SK-N-SH (cell line): ENCODE results near the gene ZFAND2A. TPM values are rescaled to one million over a fixed set of nuclear protein-coding genes. Genes with fewer than 3 reads are reported as not detected.

ENCODE experiments used
- CTCF ChIA-PET: fragments of 300-600, 350-600 bp; formaldehyde crosslinking; extraction: SDS; loops from one replicate; lab custom pipeline; 2021; lab: Yijun Ruan, JAX
- POLR2A ChIA-PET: fragments of 350-600 bp; sonication (Branson Sonifier 250); formaldehyde crosslinking; extraction: SDS; loops from one replicate; lab custom pipeline; 2020; ENCODE audit warnings: antibody characterized with exemption, inconsistent platforms; lab: Yijun Ruan, JAX
- DNase-seq: peaks from one replicate; pipeline ENCODE4 v3.0.0; 2012
- H2AFZ ChIP-seq: fragments of 200-600 bp; sonication (generic); 2 replicates; pipeline ENCODE4 v1.8.1; 2016; ENCODE audit warnings: antibody characterized with exemption, mild to moderate bottlenecking, low read depth
- H3F3A ChIP-seq: fragments of 200-600 bp; sonication (generic); replicated peaks from 2 replicates; pipeline ENCODE3; 2016; ENCODE audit warnings: antibody characterized with exemption, mild to moderate bottlenecking; ENCODE audit not compliant: insufficient read depth
- H3K27ac ChIP-seq, 2 experiments: fragments of 200-500 bp in 1 of 2; fragments of 200-600 bp in 1 of 2; sonication (Bioruptor generic) in 1 of 2; sonication (generic), shearing (Covaris generic) in 1 of 2; 2 replicates each; pipeline versions ENCODE4 v1.5.1 to v1.6.1; 2014 to 2016; ENCODE audit warnings: low read depth in 2 of 2, inconsistent platforms in 1 of 2, low read length in 1 of 2, mild to moderate bottlenecking in 1 of 2, mixed read lengths in 1 of 2
- H3K27me3 ChIP-seq: fragments of 200-600 bp; sonication (generic), shearing (Covaris generic); 2 replicates; pipeline ENCODE4 v1.6.1; 2016; ENCODE audit warnings: mixed run types; ENCODE audit not compliant: insufficient read depth
- H3K36me3 ChIP-seq, 2 experiments: fragments of 200-500 bp in 1 of 2; fragments of 200-600 bp in 1 of 2; sonication (Bioruptor generic) in 1 of 2; sonication (generic) in 1 of 2; replicated peaks in 1 of 2; 2 replicates each; pipeline versions ENCODE3 to v1.5.1; 2014 to 2016; ENCODE audit warnings: low read length in 1 of 2, mild to moderate bottlenecking in 1 of 2; ENCODE audit not compliant: insufficient read depth in 2 of 2, control insufficient read depth in 1 of 2
- H3K4me1 ChIP-seq, 2 experiments: fragments of 200-500 bp in 1 of 2; fragments of 200-600 bp in 1 of 2; sonication (Bioruptor generic) in 1 of 2; sonication (generic), shearing (Covaris generic) in 1 of 2; 2 replicates each; pipeline versions ENCODE4 v1.5.1 to v1.6.1; 2014 to 2016; ENCODE audit warnings: low read depth in 1 of 2, low read length in 1 of 2, mixed run types in 1 of 2; ENCODE audit not compliant: insufficient read depth in 2 of 2, control insufficient read depth in 1 of 2
- H3K4me2 ChIP-seq: fragments of 200-600 bp; sonication (generic), shearing (Covaris generic); 2 replicates; pipeline ENCODE4 v1.6.1; 2017; ENCODE audit warnings: mixed run types
- H3K4me3 ChIP-seq, 2 experiments: fragments of 200-500 bp in 1 of 2; fragments of 200-600 bp in 1 of 2; sonication (Bioruptor generic) in 1 of 2; sonication (generic), shearing (Covaris generic) in 1 of 2; 2 replicates each; pipeline versions ENCODE4 v1.5.1 to v1.8.1; 2014 to 2016; ENCODE audit warnings: low read depth in 2 of 2, inconsistent platforms in 1 of 2, low read length in 1 of 2, mild to moderate bottlenecking in 1 of 2, mixed read lengths in 1 of 2, moderate library complexity in 1 of 2
- H3K79me2 ChIP-seq: fragments of 200-600 bp; sonication (generic); 2 replicates; pipeline ENCODE4 v1.8.1; 2017; ENCODE audit warnings: mild to moderate bottlenecking; ENCODE audit not compliant: insufficient read depth
- H3K9ac ChIP-seq: fragments of 200-600 bp; sonication (generic); 2 replicates; pipeline ENCODE4 v1.6.1; 2017; ENCODE audit warnings: mixed run types
- H3K9me2 ChIP-seq: fragments of 200-600 bp; sonication (generic); 2 replicates; pipeline ENCODE4 v1.6.1; 2017; ENCODE audit warnings: mixed run types
- H3K9me3 ChIP-seq: fragments of 200-600 bp; sonication (generic); 2 replicates; pipeline ENCODE4 v1.6.1; 2017; ENCODE audit warnings: mixed run types, mild to moderate bottlenecking, moderate library complexity
- H4K20me1 ChIP-seq: fragments of 200-600 bp; sonication (generic); 2 replicates; pipeline ENCODE4 v1.6.1; 2017; ENCODE audit warnings: mild to moderate bottlenecking, mixed run types; ENCODE audit not compliant: insufficient read depth
- CHD2 ChIP-seq: fragments of 150-350 bp; IDR thresholded peaks from 2 replicates; pipeline ENCODE4 v1.6.1; 2018; ENCODE audit warnings: low read length; ENCODE audit not compliant: partially characterized antibody
- ELF1 ChIP-seq: IDR thresholded peaks from 2 replicates; pipeline ENCODE4 v1.4.0; 2012
- EP300 ChIP-seq, 2 experiments: IDR thresholded peaks; 2 replicates each; pipeline versions ENCODE4 v1.4.0 to v1.6.1; 2012; ENCODE audit warnings: borderline replicate concordance in 1 of 2, low read depth in 1 of 2, low read length in 1 of 2
- EZH2phosphoT487 ChIP-seq: fragments of 200-600 bp; sonication (generic); IDR thresholded peaks from 2 replicates; pipeline ENCODE4 v1.6.1; 2017; ENCODE audit warnings: low read depth, mixed run types, mild to moderate bottlenecking, antibody characterized with exemption, moderate library complexity, borderline replicate concordance
- FOSL2 ChIP-seq: IDR thresholded peaks from 2 replicates; pipeline ENCODE4 v1.4.0; 2012; ENCODE audit warnings: low read depth, mild to moderate bottlenecking, moderate library complexity, borderline replicate concordance
- FOXJ3 ChIP-seq: sonication (generic); formaldehyde crosslinking; IDR thresholded peaks from 2 replicates; pipeline ENCODE4 v1.5.1; 2020; ENCODE audit warnings: mild to moderate bottlenecking, missing genetic modification reagents
- GABPA ChIP-seq: IDR thresholded peaks from 2 replicates; pipeline ENCODE4 v1.4.0; 2012; ENCODE audit warnings: low read depth, mild to moderate bottlenecking
- JUND ChIP-seq: IDR thresholded peaks from 2 replicates; pipeline ENCODE4 v1.4.0; 2012
- MAX ChIP-seq: IDR thresholded peaks from 2 replicates; pipeline ENCODE4 v1.4.0; 2012; ENCODE audit warnings: low read depth
- MEF2A ChIP-seq: IDR thresholded peaks from 2 replicates; pipeline ENCODE4 v1.4.0; 2012; ENCODE audit warnings: low read depth, borderline replicate concordance
- RAD21 ChIP-seq: IDR thresholded peaks from 2 replicates; pipeline ENCODE4 v1.6.1; 2012; ENCODE audit warnings: mild to moderate bottlenecking, low read length
- SMC3 ChIP-seq: IDR thresholded peaks from 2 replicates; pipeline ENCODE4 v1.6.1; 2012; ENCODE audit warnings: low read depth, low read length, improper control_type of control experiment
- USF1 ChIP-seq: IDR thresholded peaks from 2 replicates; pipeline ENCODE4 v1.4.0; 2012; ENCODE audit warnings: low read depth, borderline replicate concordance
- WGBS: methylation state at CpG from one replicate; pipeline ENCODE4 v1.1.6; 2017; ENCODE audit warnings: low lambda C conversion rate; 5-methylcytosine and 5-hydroxymethylcytosine counted together
- polyA plus RNA-seq, 3 experiments: library from polyadenylated mRNA; depleted of rRNA; stranded (reverse); fragments of >200 nt; gene quantifications; 2 replicates each; pipeline ENCODE4 v1.2.3, GENCODE V29; 2012
- TF ChIP-seq, protein P1 (sequence below): IDR thresholded peaks from 2 replicates; pipeline ENCODE4; 2012
- TF ChIP-seq, protein P2 (sequence below): fragments of 150-350 bp; IDR thresholded peaks from 2 replicates; pipeline ENCODE4 v1.6.1; 2016; ENCODE audit warnings: mild to moderate bottlenecking, low read depth, low read length

ZFAND2A gene
- polyA plus RNA-seq, 1 of the 3 experiments (the other 2 are of a cell fraction): 38.9 TPM

DNA sequence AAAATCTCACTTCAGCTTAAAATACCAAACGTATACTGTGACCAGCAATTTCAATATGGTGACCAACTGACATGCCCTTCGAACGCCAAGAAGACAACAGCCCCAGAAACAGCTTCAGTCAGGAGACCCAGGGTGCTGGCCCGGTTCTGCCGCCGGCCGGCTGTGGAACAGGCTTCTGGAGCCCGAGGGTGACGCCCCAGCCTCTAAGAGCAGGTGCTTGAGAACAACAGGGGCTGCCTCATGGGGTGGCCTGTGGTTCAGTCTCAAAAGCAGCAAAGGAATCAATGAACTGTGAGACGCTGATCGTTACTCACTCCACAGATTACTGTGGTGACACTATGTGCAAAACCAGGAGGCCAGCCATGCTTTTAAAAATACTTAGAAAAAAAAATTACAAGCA, 54.8 kb downstream of the ZFAND2A start:
- DNase-seq: no peak
- no peak overlapping the region for H3K4me3 ChIP-seq
- H3K27ac ChIP-seq: no peak overlapping the region
- WGBS: 94% methylated on average over 10 of the region's 11 CpGs
- H3K27me3 ChIP-seq: no peaks in the 10 kb centered on the region
- no peaks in the 10 kb centered on the region for H3K9me2 ChIP-seq
- peaks cover 16% of the 10 kb centered on the region for H4K20me1 ChIP-seq
- H3K36me3 ChIP-seq: peaks cover 0 to 2% of the 10 kb centered on the region in 2 experiments
- POLR2A ChIA-PET: no interaction called here
- no peak overlapping the region for H2AFZ ChIP-seq
- H3F3A ChIP-seq: no peaks in the 10 kb centered on the region
- TF ChIP-seq FOXJ3: no peak
- TF ChIP-seq, protein P1, sequence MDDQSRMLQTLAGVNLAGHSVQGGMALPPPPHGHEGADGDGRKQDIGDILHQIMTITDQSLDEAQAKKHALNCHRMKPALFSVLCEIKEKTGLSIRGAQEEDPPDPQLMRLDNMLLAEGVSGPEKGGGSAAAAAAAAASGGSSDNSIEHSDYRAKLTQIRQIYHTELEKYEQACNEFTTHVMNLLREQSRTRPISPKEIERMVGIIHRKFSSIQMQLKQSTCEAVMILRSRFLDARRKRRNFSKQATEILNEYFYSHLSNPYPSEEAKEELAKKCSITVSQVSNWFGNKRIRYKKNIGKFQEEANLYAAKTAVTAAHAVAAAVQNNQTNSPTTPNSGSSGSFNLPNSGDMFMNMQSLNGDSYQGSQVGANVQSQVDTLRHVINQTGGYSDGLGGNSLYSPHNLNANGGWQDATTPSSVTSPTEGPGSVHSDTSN: no peak
- no peak for TF ChIP-seq USF1
- TF ChIP-seq RAD21: no peak
- TF ChIP-seq SMC3: no peak
- TF ChIP-seq ELF1: no peak
- no peak for TF ChIP-seq EZH2phosphoT487
- TF ChIP-seq JUND: no peak
- TF ChIP-seq, protein P2, sequence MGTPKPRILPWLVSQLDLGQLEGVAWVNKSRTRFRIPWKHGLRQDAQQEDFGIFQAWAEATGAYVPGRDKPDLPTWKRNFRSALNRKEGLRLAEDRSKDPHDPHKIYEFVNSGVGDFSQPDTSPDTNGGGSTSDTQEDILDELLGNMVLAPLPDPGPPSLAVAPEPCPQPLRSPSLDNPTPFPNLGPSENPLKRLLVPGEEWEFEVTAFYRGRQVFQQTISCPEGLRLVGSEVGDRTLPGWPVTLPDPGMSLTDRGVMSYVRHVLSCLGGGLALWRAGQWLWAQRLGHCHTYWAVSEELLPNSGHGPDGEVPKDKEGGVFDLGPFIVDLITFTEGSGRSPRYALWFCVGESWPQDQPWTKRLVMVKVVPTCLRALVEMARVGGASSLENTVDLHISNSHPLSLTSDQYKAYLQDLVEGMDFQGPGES: no peak
- TF ChIP-seq FOSL2: no peak
- no peak for TF ChIP-seq MAX
- no peak for TF ChIP-seq GABPA
- TF ChIP-seq CHD2: no peak
- TF ChIP-seq EP300 (IDR thresholded peaks at IDR 0.05; ENCODE audit: borderline replicate concordance in 1 of 2, low read depth in 1 of 2, low read length in 1 of 2): no peak
- TF ChIP-seq MEF2A: no peak
- TF ChIP-seq, all 33 proteins: peak for 0
- Histone ChIP-seq H3K79me2 (peaks cover 11% of the 10 kb centered on the region; the same call in 1 of the 2 replicates), H3K9me3 (no peaks in the 10 kb centered on the region), H3K4me1 (peaks cover 4 to 17% of the 10 kb centered on the region in 2 experiments; a peak in 2 of 4 replicates), H3K4me2 (no peak overlapping the region), H3K9ac (no peak overlapping the region)
- CTCF ChIA-PET: interaction anchor here (1.2 to 9.8 kb wide), 6 partner anchors 10 to 112 kb away, joined by 3 to 79 read pairs (median 10); partner anchors contain the start of gene GPER1
